ENCODE results near the gene UBTD1. TPM values are rescaled to one million over a fixed set of nuclear protein-coding genes. Genes with fewer than 3 reads are reported as not detected.

The UBTD1 gene
- total RNA-seq, 1 donor from 2014 or later, result 37.7 TPM

- ATAC-seq (no peak), DNase-seq (no peak)
- Histone ChIP-seq H3K4me3 (no peak overlapping the region), H3K27ac (no peak overlapping the region), H3K36me3 (no peaks in the 10 kb centered on the region), H3K9me3 (no peaks in the 10 kb centered on the region), H3K27me3 (ENCODE audit: low read depth) (no peaks in the 10 kb centered on the region), H3K4me1 (no peaks in the 10 kb centered on the region)
- intact Hi-C loops (cut with DNase I), result no loop called here
- TF ChIP-seq, protein P1, sequence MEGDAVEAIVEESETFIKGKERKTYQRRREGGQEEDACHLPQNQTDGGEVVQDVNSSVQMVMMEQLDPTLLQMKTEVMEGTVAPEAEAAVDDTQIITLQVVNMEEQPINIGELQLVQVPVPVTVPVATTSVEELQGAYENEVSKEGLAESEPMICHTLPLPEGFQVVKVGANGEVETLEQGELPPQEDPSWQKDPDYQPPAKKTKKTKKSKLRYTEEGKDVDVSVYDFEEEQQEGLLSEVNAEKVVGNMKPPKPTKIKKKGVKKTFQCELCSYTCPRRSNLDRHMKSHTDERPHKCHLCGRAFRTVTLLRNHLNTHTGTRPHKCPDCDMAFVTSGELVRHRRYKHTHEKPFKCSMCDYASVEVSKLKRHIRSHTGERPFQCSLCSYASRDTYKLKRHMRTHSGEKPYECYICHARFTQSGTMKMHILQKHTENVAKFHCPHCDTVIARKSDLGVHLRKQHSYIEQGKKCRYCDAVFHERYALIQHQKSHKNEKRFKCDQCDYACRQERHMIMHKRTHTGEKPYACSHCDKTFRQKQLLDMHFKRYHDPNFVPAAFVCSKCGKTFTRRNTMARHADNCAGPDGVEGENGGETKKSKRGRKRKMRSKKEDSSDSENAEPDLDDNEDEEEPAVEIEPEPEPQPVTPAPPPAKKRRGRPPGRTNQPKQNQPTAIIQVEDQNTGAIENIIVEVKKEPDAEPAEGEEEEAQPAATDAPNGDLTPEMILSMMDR (IDR thresholded peaks at IDR 0.05), result no peak
Observed at GRCh38 chr10:97580421-97581367, 82.0 kb downstream of the UBTD1 start.

DNA sequence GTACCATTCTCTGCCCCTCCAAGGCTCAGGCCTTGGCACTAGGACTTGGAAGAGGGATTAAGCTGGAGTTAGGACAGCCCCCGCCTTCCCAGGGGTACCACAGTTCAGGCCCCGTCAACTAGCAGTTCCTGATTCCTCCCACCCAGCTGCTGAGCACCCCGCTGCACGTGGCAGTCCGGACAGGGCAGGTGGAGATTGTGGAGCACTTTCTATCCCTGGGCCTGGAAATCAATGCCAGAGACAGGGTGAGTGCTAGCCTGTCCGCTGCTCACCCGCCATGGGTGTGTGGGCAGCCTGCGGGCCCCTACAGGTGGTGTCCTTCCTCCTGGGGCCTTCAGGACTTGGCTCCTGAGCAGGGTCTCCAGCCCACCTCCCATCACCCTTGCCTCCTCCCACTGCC, 83.4 kb downstream of the UBTD1 start:
- intact Hi-C loops (cut with DNase I), result no loop called here
- ATAC-seq (no peak), DNase-seq (no peak)
- TF ChIP-seq, protein P1 (IDR thresholded peaks at IDR 0.05), result no peak
- Histone ChIP-seq H3K27me3 (ENCODE audit: low read depth) (no peaks in the 10 kb centered on the region), H3K27ac (no peak overlapping the region), H3K36me3 (no peaks in the 10 kb centered on the region), H3K9me3 (no peaks in the 10 kb centered on the region), H3K4me1 (no peaks in the 10 kb centered on the region), H3K4me3 (no peak overlapping the region)

GRCh38 chr10:97583476-97583875, 84.8 kb downstream of the UBTD1 start:
- intact Hi-C loops (cut with DNase I), result no loop called here
- ATAC-seq, result peak in 1 of 2 donors; percentile 6
- Histone ChIP-seq H3K27me3 (ENCODE audit: low read depth) (no peaks in the 10 kb centered on the region), H3K9me3 (no peaks in the 10 kb centered on the region), H3K4me3 (no peak overlapping the region), H3K4me1 (no peaks in the 10 kb centered on the region), H3K27ac (no peak overlapping the region), H3K36me3 (no peaks in the 10 kb centered on the region)
- DNase-seq, result no peak
- TF ChIP-seq, protein P1 (IDR thresholded peaks at IDR 0.05), result no peak

DNA sequence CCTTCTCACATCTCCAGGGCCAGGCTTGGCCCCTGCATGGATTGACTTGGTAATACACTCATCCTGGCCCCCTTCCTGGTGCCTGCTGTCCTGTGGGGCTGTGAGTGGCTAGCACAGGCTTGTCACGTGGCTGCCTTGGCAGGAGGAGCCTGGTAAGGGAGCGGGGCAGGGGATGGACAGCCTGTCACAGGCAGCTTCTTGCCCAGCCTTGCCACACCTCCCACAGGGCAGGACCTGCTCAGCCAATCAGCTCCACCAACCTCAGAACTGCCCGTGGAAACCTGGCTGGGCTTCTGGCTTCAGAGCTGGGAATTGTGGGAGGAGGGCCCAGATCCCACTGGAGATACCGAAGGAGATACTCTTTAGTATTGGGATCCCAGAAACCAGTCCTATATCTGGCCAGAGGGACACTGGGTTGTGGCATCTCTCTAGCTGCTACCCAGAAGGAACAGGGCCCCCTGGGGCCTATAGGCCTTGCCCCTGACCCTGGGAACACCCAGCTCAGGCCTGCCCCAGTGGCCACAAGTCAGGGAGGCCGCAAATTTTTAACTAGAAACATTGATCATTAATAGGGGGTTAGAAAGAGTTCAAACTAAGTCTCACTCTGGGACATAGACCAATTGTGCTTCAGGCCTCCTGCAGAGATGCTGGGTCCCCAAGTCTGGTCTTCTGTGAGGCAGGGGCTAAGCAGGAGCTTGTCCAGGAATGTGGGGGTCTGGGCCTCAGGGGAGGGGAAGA, 85.5 kb downstream of the UBTD1 start, which contains the start of gene HOGA1:
HOGA1 (plus strand) TSS at position 330 of the 738 bp plus-strand sequence; CDS start at position 645, 315 bp downstream.
- no peaks in the 10 kb centered on the region for H3K4me1 ChIP-seq
- H3K27me3 ChIP-seq (ENCODE audit: low read depth), result no peaks in the 10 kb centered on the region
- TF ChIP-seq, protein P1 (IDR thresholded peaks at IDR 0.05), result no peak
- no peaks in the 10 kb centered on the region for H3K9me3 ChIP-seq
- intact Hi-C loops (cut with DNase I), result no loop called here
- no peak within 1 kb of the TSS for H3K27ac ChIP-seq
- H3K36me3 ChIP-seq, result no peaks in the 10 kb centered on the region
- peak; percentile 64 for DNase-seq
- no peak within 1 kb of the TSS for H3K4me3 ChIP-seq
- peak; percentile 73 to 85 for ATAC-seq

DNA sequence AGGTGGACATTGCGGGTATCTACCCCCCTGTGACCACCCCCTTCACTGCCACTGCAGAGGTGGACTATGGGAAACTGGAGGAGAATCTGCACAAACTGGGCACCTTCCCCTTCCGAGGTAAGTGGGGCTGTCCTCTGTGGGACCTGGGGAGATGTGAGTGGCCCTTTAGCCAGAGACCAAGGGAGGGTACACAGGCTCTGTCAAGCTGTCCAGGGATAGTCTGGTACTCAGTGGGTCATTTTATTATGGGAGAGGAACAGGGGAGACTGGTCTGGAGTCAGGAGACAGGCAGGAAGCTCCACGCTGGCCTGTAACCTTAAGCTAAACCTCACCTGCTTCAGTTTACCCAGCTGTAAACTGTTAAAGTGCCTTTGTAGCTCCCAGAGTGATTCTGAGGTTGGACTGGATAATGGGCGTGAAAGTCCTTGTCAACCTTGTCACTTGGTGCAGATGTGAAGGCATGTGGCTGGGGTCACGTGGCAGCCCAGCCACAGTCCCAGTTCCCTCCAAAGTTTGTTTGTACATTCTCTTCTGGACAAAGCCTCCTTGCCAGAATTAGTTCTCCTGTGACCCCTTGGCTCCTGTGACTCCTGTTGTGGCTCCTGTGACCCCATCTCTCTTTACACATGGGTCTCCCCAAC, 86.2 kb downstream of the UBTD1 start:
- intact Hi-C loops (cut with DNase I), result no loop called here
- H3K4me1 ChIP-seq, result no peaks in the 10 kb centered on the region
- no peaks in the 10 kb centered on the region for H3K36me3 ChIP-seq
- TF ChIP-seq, protein P1 (IDR thresholded peaks at IDR 0.05), result no peak
- H3K4me3 ChIP-seq, result no peak overlapping the region
- ATAC-seq (no peak), DNase-seq (no peak)
- H3K27ac ChIP-seq, result no peak overlapping the region
- H3K9me3 ChIP-seq, result no peaks in the 10 kb centered on the region
- H3K27me3 ChIP-seq (ENCODE audit: low read depth), result no peaks in the 10 kb centered on the region
